HG03469 (cell line): ENCODE results near the gene OPRD1.
"Not testable (repeated sequence)": the region's sequence is repeated elsewhere in the genome, so short reads cannot be mapped to it uniquely, and the experiment has no call there.

Source experiments
- ATAC-seq: cut with Tn5 transposase; IDR thresholded peaks from one replicate; pipeline ENCODE4 v1.9.1; 2021; ENCODE audit warnings: mild to moderate bottlenecking, moderate library complexity, moderate number of reproducible peaks; ENCODE audit not compliant: unreplicated experiment

OPRD1 gene

DNA sequence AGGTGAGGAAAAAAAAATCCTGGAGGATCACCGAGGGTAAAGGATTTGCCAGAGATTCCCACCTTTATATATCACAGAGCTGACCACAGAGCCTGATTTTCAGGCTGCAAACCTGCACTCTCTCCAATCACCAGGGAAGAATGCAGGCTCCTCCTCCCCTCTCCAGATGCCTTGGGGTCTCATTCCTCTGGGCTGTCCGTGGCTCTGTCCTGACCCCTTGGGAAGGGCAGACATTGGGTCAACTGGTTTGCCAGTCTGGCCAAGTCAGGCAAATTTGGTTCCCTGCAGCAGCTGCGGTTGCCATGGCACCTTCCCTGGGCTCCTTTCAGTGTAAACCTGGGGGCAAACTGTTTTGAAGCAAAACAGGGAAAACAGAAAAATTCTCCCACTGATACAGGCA lies 11.6 kb upstream of the OPRD1 start:
- no peak for ATAC-seq

DNA sequence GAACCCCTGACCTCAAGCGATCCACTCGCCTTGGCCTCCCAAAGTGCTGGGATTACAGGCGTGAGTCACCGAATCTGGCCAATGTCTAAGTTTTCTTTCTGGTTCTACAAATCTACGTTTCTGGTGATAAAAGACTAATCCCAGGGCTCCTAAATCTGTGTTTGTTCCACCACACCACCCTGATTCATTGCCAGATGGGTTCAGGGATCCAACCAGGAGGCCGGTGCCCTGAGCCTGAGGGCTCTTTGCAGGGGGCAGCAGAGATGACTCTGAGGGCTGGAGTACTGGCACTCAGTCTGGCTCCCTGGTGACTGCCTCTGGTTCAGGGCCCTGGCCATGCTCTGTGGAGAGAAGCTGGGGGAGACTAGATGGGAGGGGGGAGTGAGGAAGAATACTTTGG lies 10.5 kb upstream of the OPRD1 start:
- no peak for ATAC-seq

DNA sequence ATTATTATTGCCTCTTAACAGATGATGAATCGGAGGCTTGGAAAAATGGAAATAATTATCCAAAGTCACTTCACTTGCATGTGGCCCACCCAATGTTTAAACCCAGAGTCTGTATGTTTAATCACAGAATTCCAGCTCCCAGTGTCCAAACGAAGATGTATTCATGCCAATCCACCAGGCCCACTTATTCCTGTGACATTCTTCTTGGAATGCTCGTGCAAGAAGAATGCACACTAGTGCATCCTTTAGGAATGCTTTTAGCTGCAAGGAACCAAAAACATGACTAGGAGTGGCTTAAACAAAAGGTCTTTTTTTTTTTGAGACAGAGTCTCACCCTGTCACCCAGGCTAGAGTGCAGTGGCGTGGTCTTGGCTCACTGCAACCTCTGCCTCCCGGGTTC lies 8.9 kb upstream of the OPRD1 start:
- no peak for ATAC-seq

DNA sequence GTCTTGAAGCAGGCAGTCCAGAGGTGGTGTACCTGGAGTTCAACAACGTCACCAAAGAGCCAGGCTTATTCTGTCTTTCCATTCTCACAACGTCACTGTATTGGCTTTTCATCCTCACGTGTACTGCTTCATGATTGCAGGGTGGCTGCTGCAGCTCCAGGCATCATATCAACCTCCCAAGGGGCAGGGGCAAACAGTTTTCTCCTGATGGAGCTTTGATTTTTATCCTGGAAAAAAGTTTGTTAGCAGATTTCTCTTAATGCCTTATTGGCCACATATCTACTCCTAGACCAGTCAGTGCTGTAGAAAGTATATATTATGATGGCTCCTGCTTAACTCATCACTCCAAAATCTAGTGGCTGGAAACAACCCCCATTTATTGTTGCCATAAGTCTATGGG lies 8.3 kb upstream of the OPRD1 start:
- no peak for ATAC-seq

DNA sequence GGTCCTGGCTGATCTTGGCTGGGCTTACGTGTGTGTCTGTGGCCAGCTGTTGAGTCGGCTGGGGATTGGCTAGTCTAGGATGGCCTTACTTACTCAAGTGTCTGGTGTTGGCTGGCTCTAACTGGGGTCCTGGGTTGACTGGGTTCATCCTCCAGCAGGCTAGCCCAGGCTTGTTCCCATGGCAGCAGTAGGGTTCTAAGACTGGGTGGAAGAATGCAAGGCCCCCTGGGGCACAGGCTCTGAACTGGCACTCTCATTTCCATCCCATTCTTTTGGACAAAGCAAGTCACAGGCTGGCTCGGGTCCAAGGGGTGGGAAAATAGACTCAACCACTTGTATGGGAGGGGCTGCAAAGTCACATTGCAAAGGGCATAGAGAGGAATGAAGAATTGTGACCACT lies 7.9 kb upstream of the OPRD1 start:
- no peak for ATAC-seq

DNA sequence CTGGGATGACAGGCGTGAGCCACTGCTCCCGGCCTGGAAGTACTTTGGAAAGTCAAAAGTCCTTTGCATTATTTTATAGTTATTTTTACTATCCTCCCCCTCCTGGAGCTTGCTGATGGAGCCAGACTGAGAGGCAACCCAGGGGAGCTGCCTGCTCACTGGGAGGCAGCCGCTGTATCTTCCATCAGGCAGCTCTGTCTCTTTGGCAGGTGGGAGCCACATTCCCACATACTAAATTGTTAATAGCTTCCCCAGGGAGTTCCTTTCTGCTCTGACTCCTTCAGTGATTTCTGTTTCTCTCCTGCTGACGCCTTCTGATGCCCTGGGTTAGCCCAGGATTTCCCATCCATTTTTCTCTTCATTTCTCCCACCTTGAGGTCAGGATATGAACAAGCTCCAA lies 4.9 kb upstream of the OPRD1 start:
- no peak for ATAC-seq

DNA sequence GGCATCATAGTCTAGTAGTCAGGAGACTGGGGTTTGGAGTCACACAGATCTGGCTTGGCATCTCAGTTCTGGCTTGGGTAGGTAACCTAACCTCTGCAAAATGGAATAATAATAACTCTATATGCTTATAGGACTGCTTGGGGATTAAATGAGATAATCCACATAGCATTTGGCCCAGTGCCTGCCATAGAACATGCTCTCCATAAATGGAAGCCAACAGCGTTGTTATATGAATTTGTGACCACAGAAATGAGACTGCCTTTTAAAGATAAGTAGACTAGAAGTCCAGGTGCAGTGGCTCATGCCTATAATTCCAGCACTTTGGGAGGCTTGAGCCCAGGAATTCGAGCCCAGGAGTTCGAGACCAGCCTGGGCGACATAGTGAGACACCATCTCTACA lies 4.0 kb upstream of the OPRD1 start:
- no peak for ATAC-seq

DNA sequence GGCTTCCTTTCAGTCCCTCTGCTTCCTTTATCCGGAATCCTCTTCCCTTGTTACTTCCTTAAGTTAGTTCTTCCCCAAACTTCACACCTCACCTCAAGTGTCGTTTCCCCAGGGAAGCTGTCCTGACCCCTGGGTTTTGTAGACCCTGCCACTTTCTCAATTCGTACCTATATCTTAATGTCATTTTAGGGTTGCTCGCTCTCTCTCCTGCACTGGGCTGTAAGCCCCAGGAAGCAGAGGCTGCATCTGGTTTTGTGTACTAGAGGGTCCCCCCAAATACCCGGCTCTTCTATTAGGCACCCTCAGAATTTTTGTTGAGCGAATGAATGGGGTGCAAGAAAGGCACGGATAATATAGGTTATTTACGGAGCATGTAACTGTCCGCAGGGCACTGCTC lies 603 bp upstream of the OPRD1 start:
- no peak for ATAC-seq

DNA sequence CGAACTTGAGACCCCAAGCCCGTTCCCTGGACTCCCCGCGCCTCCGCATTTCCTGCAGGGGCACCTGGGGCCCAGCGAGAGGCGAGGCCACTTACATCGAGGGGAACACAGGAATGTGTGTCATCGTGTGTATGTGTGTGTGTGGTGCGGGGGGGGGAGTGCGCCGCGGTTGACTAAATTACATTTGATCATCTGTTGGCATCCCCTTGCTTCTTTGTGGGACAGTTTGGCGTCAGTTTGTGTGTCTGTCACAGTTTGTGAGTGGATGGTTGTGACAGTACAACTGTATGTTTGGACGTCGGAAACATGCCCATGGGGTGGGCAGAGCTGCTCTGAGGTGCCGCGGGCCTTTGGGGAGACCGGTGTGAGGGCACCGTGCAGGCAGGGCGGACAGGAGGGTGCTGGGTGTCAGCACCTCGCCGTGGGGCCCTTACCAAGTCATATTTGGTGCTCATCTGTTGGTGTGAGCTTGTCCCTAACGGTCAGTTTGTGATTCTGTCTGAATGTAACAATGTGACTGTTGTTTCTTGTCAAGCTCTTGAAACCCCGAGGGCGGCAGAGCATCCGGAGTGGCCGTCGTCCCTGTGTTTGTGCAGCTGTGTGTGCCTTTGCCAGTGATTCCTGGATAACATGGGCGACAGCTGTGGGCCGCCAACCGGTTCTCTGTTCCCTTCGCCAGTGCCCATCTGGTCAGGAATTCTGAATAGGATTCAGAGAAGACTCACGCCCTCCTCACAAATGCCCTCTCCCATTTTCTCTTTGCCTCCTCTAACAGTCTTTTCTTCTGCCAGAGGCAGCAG lies 899 bp downstream of the OPRD1 start:
- no peak for ATAC-seq

DNA sequence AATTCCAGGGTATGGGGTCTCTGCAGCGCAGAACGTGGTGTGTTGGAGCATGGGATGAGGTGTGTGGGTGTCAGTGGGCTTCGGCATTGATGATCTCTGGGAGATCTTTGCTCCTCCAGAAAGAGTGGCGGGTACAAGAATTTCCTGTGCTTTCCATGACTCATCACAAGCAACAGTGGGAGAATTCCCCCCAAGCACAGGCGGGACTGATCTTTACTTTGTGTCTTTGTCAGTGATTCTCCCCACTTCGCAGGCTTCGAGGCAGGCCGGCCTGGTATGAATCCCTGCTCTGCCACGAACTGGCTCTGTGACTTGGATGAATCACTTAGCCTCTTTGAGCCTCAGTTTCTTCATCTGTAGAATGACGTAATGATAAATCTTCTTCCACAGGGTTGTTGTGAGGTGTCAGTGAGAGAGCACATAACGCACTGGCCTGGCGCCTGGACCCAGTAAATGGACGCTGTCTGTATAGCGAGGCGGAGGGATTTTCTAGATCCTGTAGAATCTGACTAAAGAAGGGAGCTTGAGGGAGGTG lies 2.0 kb downstream of the OPRD1 start:
- ATAC-seq: no peak

DNA sequence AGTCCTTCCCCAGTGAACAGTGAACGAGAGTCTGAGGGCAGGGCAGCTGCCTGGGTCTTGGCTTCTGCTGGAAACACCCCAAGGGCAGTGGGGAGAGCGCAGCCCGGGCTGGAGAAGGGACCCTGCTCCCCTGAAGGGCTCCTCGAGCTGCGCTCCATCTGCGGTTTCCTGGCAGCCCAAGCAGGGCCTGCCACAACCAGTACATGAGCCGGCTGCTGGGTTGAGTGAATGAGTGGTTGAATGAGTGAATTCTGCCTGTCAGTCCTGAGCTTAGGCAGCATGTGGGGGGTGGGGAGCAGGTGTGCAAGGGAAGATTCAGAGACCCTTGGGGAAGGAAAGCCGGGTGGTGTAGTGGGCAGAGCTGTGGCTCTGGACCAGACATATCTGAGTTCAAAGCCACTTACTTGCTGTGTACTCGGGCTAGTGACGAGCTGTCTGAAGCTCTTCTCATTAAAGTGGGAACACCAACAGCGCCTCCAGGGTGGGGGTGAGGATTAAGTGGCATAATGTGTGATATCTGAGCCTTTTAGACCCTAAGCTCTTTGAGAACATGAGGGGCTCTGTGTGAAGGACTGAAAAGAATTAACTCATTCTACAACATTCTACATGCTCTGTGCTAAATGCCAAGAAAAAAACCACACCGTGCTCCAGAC lies 3.7 kb downstream of the OPRD1 start:
- no peak for ATAC-seq

DNA sequence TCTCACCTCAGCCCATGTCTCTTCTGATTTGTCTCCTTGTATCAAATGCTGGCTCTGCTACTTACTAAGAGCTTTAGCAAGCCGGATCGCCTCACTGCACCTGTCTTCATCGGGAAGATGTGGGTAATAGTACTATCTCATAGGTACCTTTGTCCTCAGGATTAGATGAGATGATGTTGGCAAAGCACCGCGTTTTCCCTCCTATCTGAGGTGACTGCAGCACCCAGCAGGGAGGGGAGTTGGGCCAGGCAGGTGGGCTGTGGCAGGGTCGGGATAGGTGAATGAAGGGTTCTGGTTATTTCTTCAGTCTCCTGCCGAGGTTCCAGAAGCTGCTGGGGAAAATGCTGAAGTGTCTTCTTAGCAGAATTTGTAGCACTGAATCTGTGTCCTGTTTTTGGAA lies 5.2 kb downstream of the OPRD1 start:
- ATAC-seq: no peak

DNA sequence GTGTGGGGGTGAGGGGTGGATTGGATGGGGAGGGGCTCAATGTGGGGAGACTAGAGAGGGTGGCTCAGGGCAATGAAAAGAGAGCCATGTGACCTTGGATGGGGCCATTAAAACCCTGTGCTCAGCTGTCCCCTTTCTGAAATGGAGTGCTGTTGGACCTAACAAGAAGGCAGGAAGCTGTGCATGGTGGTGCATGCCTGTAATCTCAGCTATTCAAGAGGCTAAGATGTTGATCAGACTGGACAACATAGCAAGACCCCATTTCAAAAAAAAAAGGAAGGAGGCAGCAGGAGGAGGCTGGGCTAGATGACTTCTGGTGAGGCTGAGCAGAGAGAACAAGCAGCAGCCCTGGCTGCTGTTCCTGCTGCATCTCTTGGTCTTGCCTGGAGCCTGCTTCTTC lies 7.0 kb downstream of the OPRD1 start:
- no peak for ATAC-seq

DNA sequence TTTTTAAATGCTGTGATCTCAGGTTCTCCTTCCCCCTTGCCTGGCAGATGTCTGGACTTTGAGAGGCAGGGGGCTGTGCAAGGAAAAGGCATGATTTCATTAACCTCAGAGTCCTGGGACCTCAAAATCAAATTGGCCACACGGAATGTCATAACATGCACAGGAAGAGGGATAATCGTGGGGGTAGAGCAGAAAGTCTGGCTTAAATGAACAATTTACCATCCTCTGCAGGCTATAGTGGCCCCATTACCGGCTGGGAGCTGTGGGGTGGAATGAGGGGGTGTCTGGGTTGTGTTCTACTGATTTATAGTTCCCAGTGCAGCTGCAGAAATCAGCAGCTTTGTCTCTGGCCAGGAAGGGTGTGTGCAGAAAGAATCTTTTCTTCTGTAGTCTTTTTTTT lies 10.8 kb downstream of the OPRD1 start:
- ATAC-seq: no peak

DNA sequence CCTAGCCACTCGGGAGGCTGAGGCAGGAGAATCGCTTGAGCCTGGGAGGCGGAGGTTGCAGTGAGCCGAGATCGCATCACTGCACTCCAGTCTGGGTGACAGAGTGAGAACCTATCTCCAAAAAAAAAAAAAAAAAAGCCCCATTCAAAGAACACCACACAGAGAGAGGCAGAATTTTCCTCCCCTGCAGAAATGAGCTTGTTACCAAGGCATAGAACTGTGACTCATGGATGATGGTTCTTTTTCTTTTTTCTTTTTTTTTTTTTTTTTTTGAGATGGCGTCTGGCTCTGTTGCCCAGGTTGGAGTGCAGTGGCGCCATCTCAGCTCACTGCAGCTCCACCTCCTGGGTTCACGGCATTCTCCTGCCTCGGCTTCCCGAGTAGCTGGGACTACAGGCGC lies 12.1 kb downstream of the OPRD1 start:
- ATAC-seq: not testable (repeated sequence)

DNA sequence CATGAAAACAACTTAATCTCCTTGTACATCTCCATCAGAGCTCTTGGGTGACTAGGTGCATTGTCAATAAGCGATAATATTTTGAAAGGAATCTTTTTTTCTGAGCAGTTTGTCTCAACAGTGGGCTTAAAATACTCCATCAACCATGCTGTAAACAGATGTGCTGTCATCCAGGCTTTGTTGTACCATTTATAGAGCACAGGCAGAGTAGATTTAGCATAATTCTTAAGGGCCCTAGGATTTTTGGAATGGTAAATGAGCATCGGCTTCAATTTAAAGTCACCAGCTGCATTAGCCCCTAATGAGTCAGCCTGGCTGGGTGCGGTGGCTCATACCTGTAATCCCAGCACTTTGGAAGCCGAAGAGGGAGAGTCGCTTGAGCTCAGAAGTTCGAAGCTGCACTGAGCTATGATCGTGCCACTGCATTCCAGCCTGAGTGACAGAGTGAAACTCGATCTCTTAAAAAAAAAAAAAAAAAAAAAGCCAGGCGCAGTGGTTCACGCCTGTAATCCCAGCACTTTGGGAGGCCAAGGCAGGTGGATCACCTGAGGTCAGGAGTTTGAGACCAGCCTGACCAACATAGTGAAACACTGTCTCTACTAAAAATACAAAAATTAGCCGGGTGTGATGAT lies 16.4 kb downstream of the OPRD1 start:
- not testable (repeated sequence) for ATAC-seq

DNA sequence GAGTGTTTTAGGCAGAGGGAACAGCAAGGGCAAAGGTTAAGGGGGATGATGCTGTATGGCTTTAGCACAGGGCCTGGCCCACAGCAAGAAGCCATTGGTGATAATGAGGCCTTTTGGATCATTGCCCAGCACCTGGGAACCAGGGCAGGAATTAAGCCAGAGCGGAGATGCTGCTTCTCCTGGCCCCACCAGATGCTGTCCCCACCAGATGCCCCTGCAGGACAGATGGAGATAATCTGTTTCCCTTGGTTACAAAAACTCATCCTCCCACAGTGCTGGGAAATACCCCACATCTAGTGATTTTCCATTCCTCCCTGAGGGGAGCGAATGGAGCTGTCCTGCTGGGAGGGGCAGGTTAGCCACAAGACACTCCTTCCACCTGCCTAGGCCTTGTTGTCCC lies 18.8 kb downstream of the OPRD1 start:
- ATAC-seq: no peak

DNA sequence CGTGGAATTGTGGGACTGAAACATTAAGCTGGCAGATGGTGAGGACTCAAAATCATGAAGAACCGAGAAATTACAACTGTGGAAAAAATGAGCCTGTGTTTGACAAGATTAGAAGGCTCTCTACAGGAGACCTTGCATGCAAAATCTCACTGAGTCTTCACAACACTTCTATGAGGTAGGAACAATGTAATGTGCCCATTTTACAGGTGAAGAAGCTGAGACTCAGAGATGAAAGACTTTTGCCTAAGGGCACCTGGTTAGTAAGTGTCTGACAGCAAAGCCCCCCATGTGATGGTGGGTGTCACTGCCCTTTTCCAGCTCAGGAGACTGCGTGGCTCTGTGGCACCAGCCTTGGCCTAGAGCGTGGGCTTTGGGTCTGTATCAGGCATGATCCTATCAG lies 21.0 kb downstream of the OPRD1 start:
- no peak for ATAC-seq

DNA sequence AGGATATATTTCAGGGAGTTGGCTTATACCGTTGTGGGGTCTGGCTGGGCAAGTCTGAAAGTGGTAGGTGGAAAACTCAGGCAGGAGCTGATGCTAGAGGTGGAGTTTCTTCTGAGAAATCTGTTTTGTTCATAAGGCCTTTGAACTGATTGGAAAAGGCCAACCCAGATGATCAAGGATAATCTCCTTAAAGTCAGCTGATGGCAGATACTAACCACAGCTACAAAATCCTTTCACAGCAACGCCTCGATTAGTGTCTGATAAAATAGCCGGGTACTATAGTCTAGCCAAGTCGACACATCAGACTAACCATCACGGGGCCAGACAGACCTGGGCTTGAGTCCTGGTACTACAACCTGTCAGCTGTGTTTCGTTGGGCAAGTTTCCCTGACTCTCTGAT lies 21.4 kb downstream of the OPRD1 start:
- ATAC-seq: no peak

DNA sequence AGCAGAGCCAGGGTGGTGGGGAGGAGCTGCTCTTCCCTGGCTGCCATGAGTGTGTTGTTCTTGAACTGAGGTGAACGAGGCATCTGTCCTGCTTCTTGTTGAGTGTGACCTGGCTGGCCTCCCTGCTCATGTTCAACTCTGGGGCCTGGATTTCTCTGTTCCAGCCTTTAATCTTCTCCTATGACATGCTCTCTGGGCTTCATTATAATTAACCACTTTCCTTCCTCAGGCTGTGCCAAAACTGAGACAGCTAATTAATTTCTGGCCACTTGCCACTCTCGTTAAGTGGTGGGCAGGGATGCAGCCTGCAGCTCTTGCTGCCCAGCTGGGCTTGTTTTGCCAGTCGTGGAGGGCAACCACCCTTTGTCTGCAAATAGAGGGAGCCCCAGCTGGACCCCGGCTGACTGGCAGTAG lies 23.3 kb downstream of the OPRD1 start:
- ATAC-seq: no peak

DNA sequence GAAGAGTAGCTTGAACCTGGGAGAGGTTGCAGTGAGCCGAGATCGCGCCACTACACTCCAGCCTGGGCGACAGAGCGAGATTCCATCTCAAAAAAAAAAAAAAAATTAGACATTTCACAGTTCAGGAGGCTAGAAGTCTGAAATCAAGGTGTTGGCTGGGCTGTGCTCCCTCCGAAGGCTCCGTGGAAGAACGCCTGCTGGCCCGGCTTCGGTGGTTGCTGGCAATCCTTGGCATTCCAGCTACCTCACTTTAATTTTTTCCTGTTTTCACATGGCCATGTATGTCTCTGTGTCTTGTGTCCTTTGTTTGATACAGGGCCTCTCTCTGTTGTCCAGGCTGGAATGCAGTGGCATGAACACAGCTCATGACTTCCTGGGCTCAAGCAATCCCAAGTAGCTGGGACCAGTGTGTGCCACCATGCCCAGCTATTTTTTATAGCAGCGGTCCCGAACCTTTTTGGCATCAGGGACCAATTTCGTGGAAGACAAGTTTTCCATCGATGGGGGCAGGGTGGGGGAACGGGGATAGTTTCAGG lies 24.5 kb downstream of the OPRD1 start:
- ATAC-seq: no peak
